Measurements from ENCODE around the gene SELENOI.
A peak's percentile ranks its signal among the peaks of the same experiment; 100 is the strongest.

SELENOI gene

GRCh38 chr2:26412091-26412673 lies 66.2 kb downstream of the SELENOI start:
- peak; percentile 57 for DNase-seq (ENCODE audit: low read depth)

GRCh38 chr2:26414311-26414710 lies 68.4 kb downstream of the SELENOI start:
- DNase-seq (ENCODE audit: low read depth), result no peak

GRCh38 chr2:26421961-26422360 lies 76.0 kb downstream of the SELENOI start:
- DNase-seq (ENCODE audit: low read depth), result no peak

- no peak for DNase-seq (ENCODE audit: low read depth)
Observed at GRCh38 chr2:26422947-26423629, 77.1 kb downstream of the SELENOI start.

GRCh38 chr2:26423750-26424149 lies 77.8 kb downstream of the SELENOI start:
- no peak for DNase-seq (ENCODE audit: low read depth)

- DNase-seq (ENCODE audit: low read depth), result no peak
Observed at GRCh38 chr2:26424221-26424620, 78.3 kb downstream of the SELENOI start.

GRCh38 chr2:26428846-26429245 lies 82.9 kb downstream of the SELENOI start:
- no peak for DNase-seq (ENCODE audit: low read depth)

GRCh38 chr2:26429779-26430578 lies 84.0 kb downstream of the SELENOI start:
- no peak for DNase-seq (ENCODE audit: low read depth)

- no peak for DNase-seq (ENCODE audit: low read depth)
Observed at GRCh38 chr2:26430826-26431225, 84.9 kb downstream of the SELENOI start.

- no peak for DNase-seq (ENCODE audit: low read depth)
Observed at GRCh38 chr2:26432363-26432762, 86.4 kb downstream of the SELENOI start.

GRCh38 chr2:26432859-26433258 lies 86.9 kb downstream of the SELENOI start:
- no peak for DNase-seq (ENCODE audit: low read depth)

GRCh38 chr2:26435106-26435505 lies 89.2 kb downstream of the SELENOI start:
- DNase-seq (ENCODE audit: low read depth), result no peak

GRCh38 chr2:26438526-26438925 lies 92.6 kb downstream of the SELENOI start:
- DNase-seq (ENCODE audit: low read depth), result no peak

GRCh38 chr2:26438926-26439325 lies 93.0 kb downstream of the SELENOI start:
- DNase-seq (ENCODE audit: low read depth), result no peak

GRCh38 chr2:26442301-26442700 lies 96.4 kb downstream of the SELENOI start:
- no peak for DNase-seq (ENCODE audit: low read depth)

GRCh38 chr2:26442707-26443106 lies 96.8 kb downstream of the SELENOI start:
- no peak for DNase-seq (ENCODE audit: low read depth)

GRCh38 chr2:26444236-26444635 lies 98.3 kb downstream of the SELENOI start:
- no peak for DNase-seq (ENCODE audit: low read depth)
